HFFc6 (cell line): Measurements from ENCODE around the gene YDJC. TPM values are rescaled to one million over a fixed set of nuclear protein-coding genes. Genes with fewer than 3 reads are reported as not detected.
A peak's percentile ranks its signal among the peaks of the same experiment; 100 is the strongest.
"Not testable (repeated sequence)": the region's sequence is repeated elsewhere in the genome, so short reads cannot be mapped to it uniquely, and the experiment has no call there.

Source experiments
- DNase-seq: peaks from one replicate; pipeline ENCODE4 v3.0.0-alpha.2; 2018
- H3K27ac Mint-ChIP-seq: 2 replicates; pipeline ENCODE4 v1.8.0; 2020; ENCODE audit warnings: mild to moderate bottlenecking, mixed read lengths
- H3K27me3 Mint-ChIP-seq: 2 replicates; pipeline ENCODE4 v1.8.0; 2021; ENCODE audit warnings: mild to moderate bottlenecking, moderate library complexity, mixed read lengths; ENCODE audit not compliant: insufficient read depth
- H3K36me3 Mint-ChIP-seq: 2 replicates; pipeline ENCODE4 v1.8.0; 2021; ENCODE audit warnings: low read depth, mixed read lengths
- H3K4me1 Mint-ChIP-seq: 2 replicates; pipeline ENCODE4 v1.8.0; 2020; ENCODE audit warnings: low read depth, mixed read lengths
- H3K4me3 Mint-ChIP-seq: 2 replicates; pipeline ENCODE4 v1.8.0; 2020; ENCODE audit warnings: mild to moderate bottlenecking, moderate library complexity, mixed read lengths
- H3K9me3 Mint-ChIP-seq: 2 replicates; pipeline ENCODE4 v1.8.0; 2020; ENCODE audit warnings: mild to moderate bottlenecking, mixed read lengths
- total RNA-seq, 6 experiments: library from RNA; stranded (reverse); fragmentation: NEBNext Ultra II Directional; extraction: Animal tissue kit (Norgen Biotek cat#: 25700); gene quantifications; 2 replicates in 1 of 6; 3 replicates in 5 of 6; pipeline ENCODE4 v1.2.3, GENCODE V29; 2021
- TF ChIP-seq, protein P1 (sequence below): fragments of 200-600 bp; sonication (generic); IDR thresholded peaks from 2 replicates; pipeline ENCODE4 v1.5.0; 2021; ENCODE audit warnings: antibody characterized with exemption, mild to moderate bottlenecking

Gene YDJC
- total RNA-seq, 6 experiments from 2014 or later = 18.6 to 29.5 (median 20.0) TPM

DNA sequence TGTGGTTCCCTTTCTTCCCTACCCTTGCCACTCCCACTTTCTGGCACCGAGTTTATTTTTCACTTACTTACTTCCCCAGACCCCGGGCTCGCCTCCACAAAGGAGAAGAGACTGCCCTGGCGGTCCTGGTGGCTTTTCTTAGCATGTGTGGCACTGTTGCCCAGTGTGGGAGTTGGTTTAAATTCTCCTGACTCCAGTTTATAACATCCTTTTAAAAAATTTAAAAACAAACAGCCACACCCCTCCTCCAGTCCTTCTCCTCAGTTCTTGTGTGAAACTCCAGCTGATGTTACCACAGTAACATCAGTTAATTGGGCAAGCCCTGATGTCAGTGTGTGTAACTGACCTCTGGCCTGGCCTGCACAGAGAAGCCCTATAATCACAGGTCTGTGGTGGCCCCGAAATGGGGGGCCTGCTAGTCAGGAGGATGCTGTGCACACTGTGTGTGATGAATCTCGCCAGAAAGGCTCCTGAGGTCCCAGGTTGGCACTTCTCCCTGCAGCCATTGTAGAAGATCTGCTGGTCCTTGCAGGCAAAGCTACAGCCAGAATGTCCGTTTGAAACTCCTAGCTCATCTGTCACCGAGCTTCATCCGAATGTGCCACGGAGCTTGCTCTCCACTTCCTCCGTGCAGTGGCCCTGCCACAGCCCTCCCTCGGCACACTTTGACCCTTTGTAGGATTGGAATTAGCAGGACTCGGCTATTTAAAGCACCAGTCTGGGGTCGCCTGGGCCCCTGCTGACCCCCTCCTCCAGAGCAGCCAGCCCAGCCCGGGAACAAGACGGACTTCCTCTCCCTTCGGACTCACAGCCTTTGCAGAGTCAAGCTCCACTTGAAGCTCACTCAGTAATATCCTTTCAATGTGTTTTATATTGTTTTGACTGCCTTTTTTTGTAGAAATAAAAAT is 7.6 kb downstream of the YDJC start:
- no peak overlapping the region for H3K4me3 Mint-ChIP-seq
- DNase-seq = no peak
- no peaks in the 10 kb centered on the region for H3K36me3 Mint-ChIP-seq
- TF ChIP-seq, protein P1, sequence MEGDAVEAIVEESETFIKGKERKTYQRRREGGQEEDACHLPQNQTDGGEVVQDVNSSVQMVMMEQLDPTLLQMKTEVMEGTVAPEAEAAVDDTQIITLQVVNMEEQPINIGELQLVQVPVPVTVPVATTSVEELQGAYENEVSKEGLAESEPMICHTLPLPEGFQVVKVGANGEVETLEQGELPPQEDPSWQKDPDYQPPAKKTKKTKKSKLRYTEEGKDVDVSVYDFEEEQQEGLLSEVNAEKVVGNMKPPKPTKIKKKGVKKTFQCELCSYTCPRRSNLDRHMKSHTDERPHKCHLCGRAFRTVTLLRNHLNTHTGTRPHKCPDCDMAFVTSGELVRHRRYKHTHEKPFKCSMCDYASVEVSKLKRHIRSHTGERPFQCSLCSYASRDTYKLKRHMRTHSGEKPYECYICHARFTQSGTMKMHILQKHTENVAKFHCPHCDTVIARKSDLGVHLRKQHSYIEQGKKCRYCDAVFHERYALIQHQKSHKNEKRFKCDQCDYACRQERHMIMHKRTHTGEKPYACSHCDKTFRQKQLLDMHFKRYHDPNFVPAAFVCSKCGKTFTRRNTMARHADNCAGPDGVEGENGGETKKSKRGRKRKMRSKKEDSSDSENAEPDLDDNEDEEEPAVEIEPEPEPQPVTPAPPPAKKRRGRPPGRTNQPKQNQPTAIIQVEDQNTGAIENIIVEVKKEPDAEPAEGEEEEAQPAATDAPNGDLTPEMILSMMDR = no peak
- peaks cover 16% of the 10 kb centered on the region for H3K27me3 Mint-ChIP-seq
- no peaks in the 10 kb centered on the region; the same call in 1 of the 2 replicates for H3K9me3 Mint-ChIP-seq
- H3K27ac Mint-ChIP-seq = peak overlapping the region; percentile 59; the same call in 1 of the 2 replicates
- H3K4me1 Mint-ChIP-seq = peaks cover 22% of the 10 kb centered on the region

- Mint-ChIP-seq H3K27ac (no peak overlapping the region), H3K9me3 (no peaks in the 10 kb centered on the region), H3K36me3 (peaks cover 3% of the 10 kb centered on the region; the same call in 1 of the 2 replicates), H3K27me3 (peaks cover 12% of the 10 kb centered on the region), H3K4me3 (no peak overlapping the region), H3K4me1 (peaks cover 18% of the 10 kb centered on the region)
- TF ChIP-seq, protein P1 = no peak
- no peak for DNase-seq
Measured at GRCh38 chr22:21621025-21621424, 8.8 kb downstream of the YDJC start.

DNA sequence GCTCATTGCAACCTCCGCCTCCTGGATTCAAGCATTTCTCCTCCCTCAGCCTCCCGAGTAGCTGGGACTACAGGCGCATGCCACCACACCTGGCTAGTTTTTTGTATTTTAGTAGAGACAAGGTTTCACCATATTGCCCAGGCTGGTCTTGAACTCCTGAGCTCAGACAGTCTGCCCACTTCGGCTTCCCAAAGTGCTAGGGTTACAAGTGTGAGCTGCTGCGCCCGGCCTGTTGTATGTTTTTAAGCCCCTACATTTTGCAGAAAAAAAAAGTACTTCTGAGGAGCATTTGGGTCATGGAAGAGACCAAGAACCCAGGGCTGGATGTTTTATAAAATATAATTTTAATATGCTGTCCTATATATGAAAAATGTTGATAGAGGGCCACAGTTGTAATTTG is 12.5 kb downstream of the YDJC start:
- not testable (repeated sequence) for DNase-seq, H3K9me3 Mint-ChIP-seq, H3K27ac Mint-ChIP-seq, H3K4me3 Mint-ChIP-seq, H3K4me1 Mint-ChIP-seq, H3K27me3 Mint-ChIP-seq
- H3K36me3 Mint-ChIP-seq = peaks cover 18% of the 10 kb centered on the region; the same call in 1 of the 2 replicates

DNA sequence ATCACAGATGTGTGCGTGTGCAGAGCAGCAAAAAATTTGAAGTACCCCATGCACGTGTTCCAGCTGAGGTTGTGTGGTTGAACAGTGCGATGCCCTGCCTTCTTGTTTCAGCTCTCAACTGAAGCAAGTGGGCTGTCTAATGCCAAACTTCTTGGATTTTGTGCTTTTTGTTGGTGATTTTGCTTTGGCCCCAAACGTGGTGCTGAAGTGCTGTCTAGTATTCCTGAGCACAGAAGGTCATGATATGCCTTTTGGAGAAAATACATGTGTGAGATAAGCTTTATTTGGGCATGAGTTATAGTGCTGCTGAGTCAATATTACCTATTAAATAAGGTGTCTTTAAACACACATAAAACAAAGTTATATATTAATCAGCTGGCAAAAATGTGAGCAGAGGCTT is 14.1 kb downstream of the YDJC start:
- peaks cover 21% of the 10 kb centered on the region; the same call in 1 of the 2 replicates for H3K36me3 Mint-ChIP-seq
- TF ChIP-seq, protein P1 = no peak
- no peak overlapping the region for H3K27ac Mint-ChIP-seq
- DNase-seq = no peak
- H3K4me1 Mint-ChIP-seq = no peaks in the 10 kb centered on the region
- H3K9me3 Mint-ChIP-seq = no peaks in the 10 kb centered on the region
- H3K4me3 Mint-ChIP-seq = no peak overlapping the region
- H3K27me3 Mint-ChIP-seq = peaks cover 5% of the 10 kb centered on the region

- Mint-ChIP-seq H3K4me3 (no peak overlapping the region), H3K4me1 (no peaks in the 10 kb centered on the region), H3K27ac (no peak overlapping the region; the same call in 1 of the 2 replicates), H3K36me3 (peaks cover 21% of the 10 kb centered on the region; the same call in 1 of the 2 replicates), H3K27me3 (peaks cover 2% of the 10 kb centered on the region), H3K9me3 (no peaks in the 10 kb centered on the region)
- TF ChIP-seq, protein P1 = no peak
- DNase-seq = no peak
Measured at GRCh38 chr22:21613553-21614233, 16.1 kb downstream of the YDJC start.

DNA sequence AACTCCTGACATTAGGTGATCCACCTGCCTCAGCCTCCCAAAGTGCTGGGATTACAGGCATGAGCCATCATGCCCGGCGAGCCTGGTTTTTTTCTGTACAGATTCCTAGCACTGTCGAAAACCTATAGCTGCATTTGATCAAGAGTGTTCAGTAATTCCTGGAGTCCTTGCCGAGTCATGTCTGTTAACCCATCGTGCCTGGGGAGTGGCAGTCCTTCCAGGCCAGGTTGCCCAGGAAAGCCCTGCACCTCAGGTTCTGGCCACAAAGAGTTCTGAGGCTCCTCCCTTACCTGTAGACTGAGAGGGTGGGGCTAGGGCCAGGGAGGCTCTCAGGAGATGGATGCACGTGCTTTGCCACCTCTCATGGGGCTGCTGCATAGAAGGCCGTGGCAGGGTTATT is 17.0 kb downstream of the YDJC start:
- H3K4me3 Mint-ChIP-seq = no peak overlapping the region
- DNase-seq = no peak
- TF ChIP-seq, protein P1 = no peak
- H3K9me3 Mint-ChIP-seq = no peaks in the 10 kb centered on the region
- H3K4me1 Mint-ChIP-seq = peaks cover 4% of the 10 kb centered on the region
- no peak overlapping the region for H3K27ac Mint-ChIP-seq
- peaks cover 23% of the 10 kb centered on the region for H3K36me3 Mint-ChIP-seq
- no peaks in the 10 kb centered on the region; the same call in 1 of the 2 replicates for H3K27me3 Mint-ChIP-seq
